Muscle layer of duodenum (tissue), 2 donors: ENCODE measurements around the gene TFAP2A.

Source experiments
- H3K27ac ChIP-seq: one replicate; pipeline ENCODE4 v1.7.0; 2013; ENCODE audit warnings: mild to moderate bottlenecking, low read length
- H3K27me3 ChIP-seq: one replicate; pipeline ENCODE4 v1.7.0; 2013; ENCODE audit warnings: low read depth, mild to moderate bottlenecking, control low read depth, low read length
- H3K36me3 ChIP-seq, 2 donors: one replicate each; pipeline ENCODE4 v1.7.0; 2013; ENCODE audit warnings: low read length in 2 of 2, control low read depth in 1 of 2, mild to moderate bottlenecking in 1 of 2; ENCODE audit not compliant: insufficient read depth in 2 of 2, control insufficient read depth in 1 of 2
- H3K4me1 ChIP-seq, 2 donors: one replicate each; pipeline ENCODE4 v1.7.0; 2013; ENCODE audit warnings: low read length in 2 of 2, mild to moderate bottlenecking in 2 of 2, control low read depth in 1 of 2, moderate library complexity in 1 of 2; ENCODE audit not compliant: insufficient read depth in 2 of 2, control insufficient read depth in 1 of 2
- H3K4me3 ChIP-seq, 2 donors: one replicate each; pipeline ENCODE4 v1.7.0; 2013; ENCODE audit warnings: low read length in 2 of 2, low read depth in 1 of 2, mild to moderate bottlenecking in 1 of 2
- H3K9me3 ChIP-seq, 2 donors: one replicate each; pipeline ENCODE4 v1.7.0; 2013; ENCODE audit warnings: low read length in 2 of 2, control low read depth in 1 of 2, mild to moderate bottlenecking in 1 of 2; ENCODE audit not compliant: control insufficient read depth in 1 of 2
- donor health status: healthy.

Gene TFAP2A

GRCh38 chr6:10368861-10369260 lies 46.0 kb downstream of the TFAP2A start:
- no peaks in the 10 kb centered on the region for H3K27me3 ChIP-seq
- H3K36me3 ChIP-seq, result no peaks in the 10 kb centered on the region
- peaks cover 0 to 3% of the 10 kb centered on the region in 2 donors for H3K4me1 ChIP-seq
- no peak overlapping the region for H3K4me3 ChIP-seq
- no peak overlapping the region for H3K27ac ChIP-seq
- no peaks in the 10 kb centered on the region for H3K9me3 ChIP-seq

GRCh38 chr6:10363911-10364310 lies 51.0 kb downstream of the TFAP2A start:
- Histone ChIP-seq H3K4me3 (no peak overlapping the region), H3K27ac (no peak overlapping the region)

GRCh38 chr6:10362300-10362699 lies 52.6 kb downstream of the TFAP2A start:
- no peaks in the 10 kb centered on the region for H3K36me3 ChIP-seq
- H3K4me1 ChIP-seq, result no peaks in the 10 kb centered on the region
- H3K27ac ChIP-seq, result no peak overlapping the region
- no peaks in the 10 kb centered on the region for H3K9me3 ChIP-seq
- H3K27me3 ChIP-seq, result no peaks in the 10 kb centered on the region
- no peak overlapping the region for H3K4me3 ChIP-seq

More at GRCh38 chr6:10363911-10364310, 51.0 kb downstream of the TFAP2A start:
- Histone ChIP-seq H3K36me3 (no peaks in the 10 kb centered on the region), H3K27me3 (no peaks in the 10 kb centered on the region), H3K9me3 (no peaks in the 10 kb centered on the region), H3K4me1 (no peaks in the 10 kb centered on the region)

- no peaks in the 10 kb centered on the region for H3K4me1 ChIP-seq
- H3K27me3 ChIP-seq, result no peaks in the 10 kb centered on the region
- no peaks in the 10 kb centered on the region for H3K36me3 ChIP-seq
- H3K4me3 ChIP-seq, result no peak overlapping the region
- H3K9me3 ChIP-seq, result no peaks in the 10 kb centered on the region
- no peak overlapping the region for H3K27ac ChIP-seq
These were observed 53.4 kb downstream of the TFAP2A start for GRCh38 chr6:10361428-10361827.

- Histone ChIP-seq H3K9me3 (no peaks in the 10 kb centered on the region), H3K27ac (no peak overlapping the region), H3K4me1 (no peaks in the 10 kb centered on the region), H3K27me3 (no peaks in the 10 kb centered on the region), H3K4me3 (no peak overlapping the region), H3K36me3 (no peaks in the 10 kb centered on the region)
These were observed 55.3 kb downstream of the TFAP2A start for GRCh38 chr6:10359581-10359980.

GRCh38 chr6:10355115-10355702 lies 59.7 kb downstream of the TFAP2A start:
- no peaks in the 10 kb centered on the region for H3K36me3 ChIP-seq
- H3K4me3 ChIP-seq, result no peak overlapping the region
- H3K4me1 ChIP-seq, result no peaks in the 10 kb centered on the region
- H3K27ac ChIP-seq, result no peak overlapping the region
- peaks cover 0 to 4% of the 10 kb centered on the region in 2 donors for H3K9me3 ChIP-seq
- H3K27me3 ChIP-seq, result no peaks in the 10 kb centered on the region

GRCh38 chr6:10351791-10352190 lies 63.1 kb downstream of the TFAP2A start:
- Histone ChIP-seq H3K4me3 (no peak overlapping the region), H3K27me3 (no peaks in the 10 kb centered on the region), H3K9me3 (peaks cover 0 to 4% of the 10 kb centered on the region in 2 donors), H3K4me1 (no peaks in the 10 kb centered on the region), H3K36me3 (no peaks in the 10 kb centered on the region), H3K27ac (no peak overlapping the region)

GRCh38 chr6:10350720-10351119 lies 64.2 kb downstream of the TFAP2A start:
- Histone ChIP-seq H3K27me3 (no peaks in the 10 kb centered on the region), H3K4me3 (no peak overlapping the region), H3K36me3 (no peaks in the 10 kb centered on the region), H3K27ac (no peak overlapping the region), H3K4me1 (no peaks in the 10 kb centered on the region), H3K9me3 (peaks cover 0 to 4% of the 10 kb centered on the region in 2 donors)

GRCh38 chr6:10347561-10348327 lies 67.1 kb downstream of the TFAP2A start:
- no peaks in the 10 kb centered on the region for H3K27me3 ChIP-seq
- no peak overlapping the region for H3K27ac ChIP-seq
- H3K4me3 ChIP-seq, result no peak overlapping the region
- no peaks in the 10 kb centered on the region for H3K36me3 ChIP-seq
- peaks cover 0 to 1% of the 10 kb centered on the region in 2 donors for H3K9me3 ChIP-seq
- H3K4me1 ChIP-seq, result peaks cover 0 to 7% of the 10 kb centered on the region in 2 donors
